CD4-positive, alpha-beta T cell treated with Interleukin-10 for 1 hour (primary cell): ENCODE results near the gene ELP4.

Experiments
- DNase-seq: peaks from one replicate; pipeline ENCODE4 v3.0.0-alpha.2; 2020

Gene ELP4

GRCh38 chr11:31813391-31814175, 304.0 kb downstream of the ELP4 start:
- no peak for DNase-seq

GRCh38 chr11:31814176-31814868, 304.8 kb downstream of the ELP4 start:
- DNase-seq = no peak

- DNase-seq = no peak
These were observed 306.3 kb downstream of the ELP4 start for GRCh38 chr11:31815711-31816467.

- DNase-seq = no peak
These were observed 307.0 kb downstream of the ELP4 start for GRCh38 chr11:31816468-31817053.

GRCh38 chr11:31817054-31817620, 307.6 kb downstream of the ELP4 start:
- no peak for DNase-seq

- no peak for DNase-seq
These were observed 308.3 kb downstream of the ELP4 start for GRCh38 chr11:31817621-31818424.

GRCh38 chr11:31818425-31818755, 308.8 kb downstream of the ELP4 start:
- DNase-seq = no peak

GRCh38 chr11:31818874-31819331, 309.3 kb downstream of the ELP4 start:
- no peak for DNase-seq

GRCh38 chr11:31819621-31820437, 310.3 kb downstream of the ELP4 start:
- no peak for DNase-seq

GRCh38 chr11:31820438-31820818, 310.9 kb downstream of the ELP4 start:
- no peak for DNase-seq

GRCh38 chr11:31821235-31821764, 311.7 kb downstream of the ELP4 start:
- DNase-seq = no peak

- DNase-seq = no peak
These were observed 312.2 kb downstream of the ELP4 start for GRCh38 chr11:31821766-31822165.

- no peak for DNase-seq
These were observed 312.8 kb downstream of the ELP4 start for GRCh38 chr11:31822175-31822926.

GRCh38 chr11:31822927-31823643, 313.5 kb downstream of the ELP4 start:
- DNase-seq = no peak

- DNase-seq = no peak
These were observed 314.2 kb downstream of the ELP4 start for GRCh38 chr11:31823644-31824331.

- DNase-seq = no peak
These were observed 314.8 kb downstream of the ELP4 start for GRCh38 chr11:31824332-31824878.

GRCh38 chr11:31824879-31825837, 315.6 kb downstream of the ELP4 start:
- no peak for DNase-seq
